ENCODE data around the gene TBC1D21.

Gene TBC1D21

DNA sequence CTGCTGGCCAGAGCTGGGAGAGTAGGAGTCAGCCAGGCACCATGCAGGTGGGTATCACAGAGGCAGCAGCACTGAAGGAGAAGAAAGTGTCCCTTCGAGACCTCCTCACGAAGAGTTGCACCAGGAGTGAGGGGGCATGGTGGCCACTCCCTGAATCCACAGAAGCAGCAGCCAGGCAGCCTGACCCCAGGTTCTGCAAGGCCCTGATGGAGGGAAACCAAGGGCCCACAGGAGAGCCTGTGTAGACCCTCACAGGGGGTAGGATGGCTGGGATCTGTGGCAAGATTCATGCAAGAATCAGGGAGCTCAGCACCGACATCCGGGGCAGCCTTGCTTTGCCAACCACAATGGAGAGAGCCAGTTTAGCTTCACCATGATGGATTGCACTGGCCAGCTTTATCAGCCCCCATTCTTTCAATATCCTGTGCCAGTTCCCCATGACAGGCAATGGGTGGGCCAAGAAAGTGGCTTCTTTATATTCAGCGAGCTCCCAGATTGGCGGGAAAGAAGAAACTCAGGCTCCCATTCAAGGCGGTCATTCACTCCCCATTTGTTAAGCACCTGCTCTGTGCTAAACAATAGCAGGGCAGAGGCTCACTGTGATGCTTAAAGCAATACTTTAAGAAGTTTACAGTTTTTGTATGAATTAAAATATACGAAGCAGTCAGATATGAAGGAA is 33.5 kb upstream of the TBC1D21 start:
- no peaks in the 10 kb centered on the region for H3K27me3 ChIP-seq (ENCODE audit: insufficient read depth, low read length, poor library complexity, severe bottlenecking)
- H3K4me2 ChIP-seq (ENCODE audit: low read depth, low read length, poor library complexity, severe bottlenecking) = no peak overlapping the region
- no peaks in the 10 kb centered on the region for H3K9me3 ChIP-seq (ENCODE audit: insufficient read depth, low read depth, low read length)
- no peak for TF ChIP-seq EZH2phosphoT487 (IDR thresholded peaks at IDR 0.05; ENCODE audit: borderline replicate concordance)
- TF ChIP-seq CTCF (conservative IDR thresholded peaks at IDR 0.05; ENCODE audit: low read length) = no peak
- no peaks in the 10 kb centered on the region for H4K20me1 ChIP-seq (ENCODE audit: insufficient read depth, low read length, poor library complexity, severe bottlenecking)
- H3F3A ChIP-seq (ENCODE audit: low read depth) = no peaks in the 10 kb centered on the region
- no peak overlapping the region for H3K9ac ChIP-seq (ENCODE audit: low read depth, low read length, poor library complexity, severe bottlenecking)
- no peak overlapping the region for H3K4me3 ChIP-seq (ENCODE audit: low read length, poor library complexity, severe bottlenecking)
- H3K9me2 ChIP-seq (replicated peaks; ENCODE audit: low read depth, low read length) = no peaks in the 10 kb centered on the region
- H3K79me2 ChIP-seq (ENCODE audit: insufficient read depth, low read length) = no peaks in the 10 kb centered on the region
- H3K36me3 ChIP-seq (ENCODE audit: insufficient read depth, low read length) = no peaks in the 10 kb centered on the region
- H3K4me1 ChIP-seq (ENCODE audit: insufficient read depth, low read length, poor library complexity, severe bottlenecking) = no peaks in the 10 kb centered on the region
- H2AFZ ChIP-seq (ENCODE audit: low read length) = no peak overlapping the region

GRCh38 chr15:73840771-73841170 is 32.6 kb upstream of the TBC1D21 start:
- no peaks in the 10 kb centered on the region for H3K9me2 ChIP-seq (replicated peaks; ENCODE audit: low read depth, low read length)
- TF ChIP-seq CTCF (conservative IDR thresholded peaks at IDR 0.05; ENCODE audit: low read length) (no peak), EZH2phosphoT487 (IDR thresholded peaks at IDR 0.05; ENCODE audit: borderline replicate concordance) (no peak)
- H3K9me3 ChIP-seq (ENCODE audit: insufficient read depth, low read depth, low read length) = no peaks in the 10 kb centered on the region
- no peaks in the 10 kb centered on the region for H3F3A ChIP-seq (ENCODE audit: low read depth)
- no peak overlapping the region for H3K9ac ChIP-seq (ENCODE audit: low read depth, low read length, poor library complexity, severe bottlenecking)
- no peak overlapping the region for H2AFZ ChIP-seq (ENCODE audit: low read length)
- H3K36me3 ChIP-seq (ENCODE audit: insufficient read depth, low read length) = no peaks in the 10 kb centered on the region
- no peak overlapping the region for H3K4me2 ChIP-seq (ENCODE audit: low read depth, low read length, poor library complexity, severe bottlenecking)
- no peaks in the 10 kb centered on the region for H4K20me1 ChIP-seq (ENCODE audit: insufficient read depth, low read length, poor library complexity, severe bottlenecking)
- no peaks in the 10 kb centered on the region for H3K27me3 ChIP-seq (ENCODE audit: insufficient read depth, low read length, poor library complexity, severe bottlenecking)
- H3K79me2 ChIP-seq (ENCODE audit: insufficient read depth, low read length) = no peaks in the 10 kb centered on the region
- H3K4me3 ChIP-seq (ENCODE audit: low read length, poor library complexity, severe bottlenecking) = no peak overlapping the region
- H3K4me1 ChIP-seq (ENCODE audit: insufficient read depth, low read length, poor library complexity, severe bottlenecking) = no peaks in the 10 kb centered on the region

DNA sequence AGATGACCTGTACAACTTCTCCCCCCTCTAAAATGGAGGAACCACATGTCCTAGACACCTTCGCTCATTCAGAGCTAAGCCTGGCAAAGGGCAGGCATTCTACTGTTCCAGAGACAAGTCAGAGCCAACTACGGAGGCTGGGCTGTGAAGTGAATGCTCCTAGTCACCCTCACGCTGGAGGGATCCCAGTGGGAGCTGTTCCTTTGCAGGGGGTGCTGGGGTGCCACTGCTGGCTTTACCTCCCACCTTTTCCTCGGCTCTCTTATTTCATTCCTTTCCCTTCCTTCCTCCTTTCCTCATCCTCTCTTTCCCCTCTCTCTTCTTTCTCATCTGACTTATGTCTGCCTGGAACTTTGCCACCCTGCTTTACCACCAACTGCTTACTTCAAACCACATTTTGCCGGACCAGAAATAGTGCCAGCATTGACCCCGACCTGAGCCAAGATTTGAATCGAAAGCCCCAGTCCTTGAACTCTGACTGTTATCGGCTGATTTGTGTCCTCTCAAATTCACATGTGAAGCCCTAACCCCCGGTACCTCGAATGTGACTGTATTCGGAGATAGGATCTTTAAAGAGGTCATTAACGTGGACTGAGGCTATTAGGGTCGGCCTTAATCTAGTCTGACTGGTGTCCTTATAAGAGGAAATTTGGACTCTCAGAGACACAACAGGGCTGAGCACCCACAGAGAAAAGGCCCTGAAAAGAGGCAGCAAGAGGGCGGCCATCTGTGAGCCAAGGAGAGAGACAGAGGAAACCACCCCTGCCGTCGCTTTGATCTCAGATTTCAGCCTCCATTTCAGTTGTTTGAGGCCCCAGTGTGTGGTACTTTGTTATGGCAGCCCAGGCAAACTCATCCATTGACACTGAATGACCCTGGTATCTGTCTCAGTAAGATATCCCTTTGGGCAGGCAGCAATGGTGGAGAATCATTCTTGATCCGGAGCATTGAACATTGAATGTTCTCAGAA is 31.3 kb upstream of the TBC1D21 start:
- Histone ChIP-seq H4K20me1 (ENCODE audit: insufficient read depth, low read length, poor library complexity, severe bottlenecking) (no peaks in the 10 kb centered on the region), H3K9me2 (replicated peaks; ENCODE audit: low read depth, low read length) (no peaks in the 10 kb centered on the region), H3K4me3 (ENCODE audit: low read length, poor library complexity, severe bottlenecking) (no peak overlapping the region), H3F3A (ENCODE audit: low read depth) (no peaks in the 10 kb centered on the region), H3K79me2 (ENCODE audit: insufficient read depth, low read length) (no peaks in the 10 kb centered on the region), H3K9me3 (ENCODE audit: insufficient read depth, low read depth, low read length) (no peaks in the 10 kb centered on the region), H3K4me2 (ENCODE audit: low read depth, low read length, poor library complexity, severe bottlenecking) (no peak overlapping the region), H3K36me3 (ENCODE audit: insufficient read depth, low read length) (no peaks in the 10 kb centered on the region), H2AFZ (ENCODE audit: low read length) (no peak overlapping the region), H3K4me1 (ENCODE audit: insufficient read depth, low read length, poor library complexity, severe bottlenecking) (no peaks in the 10 kb centered on the region), H3K9ac (ENCODE audit: low read depth, low read length, poor library complexity, severe bottlenecking) (no peak overlapping the region), H3K27me3 (ENCODE audit: insufficient read depth, low read length, poor library complexity, severe bottlenecking) (no peaks in the 10 kb centered on the region)
- no peak for TF ChIP-seq CTCF (conservative IDR thresholded peaks at IDR 0.05; ENCODE audit: low read length)
- no peak for TF ChIP-seq EZH2phosphoT487 (IDR thresholded peaks at IDR 0.05; ENCODE audit: borderline replicate concordance)
